GM12878 (cell line): ENCODE results near the gene TMEM223. TPM values are rescaled to one million over a fixed set of nuclear protein-coding genes. Genes with fewer than 3 reads are reported as not detected.
A peak's percentile ranks its signal among the peaks of the same experiment; 100 is the strongest.

Experiments used
- ATAC-seq: fragments of 200-7000 bp; cut with Tn5 transposase; 3 replicates; pipeline ENCODE4 v1.9.1; 2020; ENCODE audit warnings: mild to moderate bottlenecking, moderate library complexity
- BruUV-seq: library from RNA; stranded (reverse); fragments of 400-500 nt; replicated peaks from 2 replicates; lab custom pipeline; 2021; lab: Mats Ljungman, UMichigan
- CTCF ChIA-PET: fragments of 300-600 bp; sonication (Branson Sonifier 250); formaldehyde crosslinking; extraction: SDS; loops from one replicate; lab custom pipeline; 2021; ENCODE audit warnings: inconsistent platforms; lab: Yijun Ruan, JAX
- POLR2A ChIA-PET: fragments of 350-600 bp; formaldehyde crosslinking; extraction: SDS; loops from one replicate; lab custom pipeline; 2021; ENCODE audit warnings: inconsistent platforms; lab: Charles Lee
- RAD21 ChIA-PET: fragments of 300-600 bp; sonication (Branson Sonifier 250); formaldehyde crosslinking; loops from one replicate; lab custom pipeline; 2023; ENCODE audit warnings: antibody characterized with exemption; ENCODE audit not compliant: unreplicated experiment; lab: Charles Lee
- SMC1A ChIA-PET: fragments of 300-600 bp; sonication (Branson Sonifier 250); formaldehyde crosslinking; loops from one replicate; lab custom pipeline; 2023; ENCODE audit not compliant: unreplicated experiment, uncharacterized antibody; lab: Charles Lee
- DNase-seq: peaks from one replicate; pipeline ENCODE4 v3.0.0-alpha.2; 2011; ENCODE audit warnings: low read depth, low spot score
- FAIRE-seq: peaks from 3 replicates; lab custom pipeline; 2011; peaks lifted over from hg19 to GRCh38; lab: Jason Lieb, UNC
- H2AFZ ChIP-seq: 2 replicates; pipeline ENCODE4 v1.6.0; 2011; ENCODE audit warnings: low read depth, low read length, control low read depth; ENCODE audit not compliant: control insufficient read depth
- H3K27ac ChIP-seq: 2 replicates; pipeline ENCODE4 v1.5.1; 2011; ENCODE audit warnings: control low read depth; ENCODE audit not compliant: control insufficient read depth, insufficient read depth
- H3K27me3 ChIP-seq, 2 experiments: replicated peaks in 1 of 2; 2 replicates each; pipeline versions ENCODE4 v1.6.0 to v1.6.1; 2011; ENCODE audit warnings: low read length in 1 of 2; ENCODE audit not compliant: control insufficient read depth in 2 of 2, insufficient read depth in 2 of 2
- H3K36me3 ChIP-seq, 2 experiments: 2 replicates each; pipeline ENCODE4 v1.5.1; 2011; ENCODE audit warnings: low read length in 1 of 2; ENCODE audit not compliant: control insufficient read depth in 2 of 2, insufficient read depth in 2 of 2
- H3K4me1 ChIP-seq: 2 replicates; pipeline ENCODE4 v1.6.1; 2011; ENCODE audit warnings: mild to moderate bottlenecking, low read length, moderate library complexity, mixed read lengths; ENCODE audit not compliant: control insufficient read depth, insufficient read depth
- H3K4me2 ChIP-seq: 2 replicates; pipeline ENCODE4 v1.6.0; 2011; ENCODE audit warnings: control low read depth; ENCODE audit not compliant: control insufficient read depth, insufficient read depth
- H3K4me3 ChIP-seq: fragments of 200-600 bp; sonication (generic); 2 replicates; pipeline ENCODE4 v1.5.1; 2016
- H3K79me2 ChIP-seq: 2 replicates; pipeline ENCODE4 v1.6.0; 2011; ENCODE audit warnings: low read length; ENCODE audit not compliant: control insufficient read depth, insufficient read depth
- H3K9ac ChIP-seq: 2 replicates; pipeline ENCODE4 v1.8.0; 2011; ENCODE audit warnings: low read length, control low read depth, mixed read lengths; ENCODE audit not compliant: control insufficient read depth, insufficient read depth
- H3K9me3 ChIP-seq: replicated peaks from 3 replicates; pipeline ENCODE4 v1.5.1; 2011; ENCODE audit warnings: mild to moderate bottlenecking, low read length; ENCODE audit not compliant: control insufficient read depth, insufficient read depth
- H4K20me1 ChIP-seq: 2 replicates; pipeline ENCODE4 v1.6.0; 2011; ENCODE audit not compliant: control insufficient read depth, insufficient read depth
- POLR2A ChIP-seq: IDR thresholded peaks from 2 replicates; pipeline ENCODE4 v1.6.1; 2011; ENCODE audit warnings: low read depth, mild to moderate bottlenecking, low read length
- WGBS: methylation state at CpG from one replicate; pipeline ENCODE4 v1.1.6; 2016; ENCODE audit warnings: low lambda C conversion rate; ENCODE audit not compliant: insufficient replicate concordance, insufficient coverage; ENCODE audit errors: missing lambda C conversion rate; 5-methylcytosine and 5-hydroxymethylcytosine counted together
- in situ Hi-C: fragments of 300-500 bp; cut with MboI; formaldehyde crosslinking; loops from 9 replicates; pipeline ENCODE4 v1.14.3; 2018; ENCODE audit warnings: mixed read lengths
- intact Hi-C: fragments of 100-400 bp; cut with micrococcal nuclease; formaldehyde crosslinking; loops from one replicate; pipeline ENCODE4 v1.14.2; 2022; ENCODE audit not compliant: unreplicated experiment
- polyA plus RNA-seq, 11 experiments: library from polyadenylated mRNA; depleted of rRNA in 4 of 11; unstranded in 6 of 11; stranded (reverse) in 5 of 11; fragments of >200 nt; fragmentation: Nextera tagmentation in 4 of 11; fragmentation: Illumina TruSeq in 1 of 11; extraction: Ambion mirVana in 4 of 11; extraction: Trizol in 1 of 11; gene quantifications; 1 replicate in 1 of 11; 2 replicates in 10 of 11; pipeline versions ENCODE4 v1.2.1 to v1.2.3, GENCODE V29; 2011 to 2016; ENCODE audit warnings: inconsistent platforms in 2 of 11, missing spikeins in 2 of 11, low read depth in 1 of 11
- total RNA-seq, 4 experiments: library from RNA; depleted of rRNA in 3 of 4; stranded (reverse); fragments of >200 nt in 3 of 4; fragmentation: Illumina TruSeq in 1 of 4; extraction: Trizol in 1 of 4; gene quantifications; 2 replicates each; pipeline versions ENCODE4 v1.2.1 to v1.2.3, GENCODE V29; 2013 to 2021
- TF ChIP-seq, protein P1 (sequence below): IDR thresholded peaks from 2 replicates; pipeline ENCODE4 v1.6.1; 2011; ENCODE audit warnings: borderline replicate concordance, low read depth, mild to moderate bottlenecking, moderate library complexity, low read length; ENCODE audit not compliant: insufficient read depth, poor library complexity, severe bottlenecking
- TF ChIP-seq, protein P2 (sequence below): IDR thresholded peaks from 2 replicates; pipeline ENCODE4 v1.6.1; 2011; ENCODE audit warnings: borderline replicate concordance, low read depth, mild to moderate bottlenecking, moderate library complexity, mixed read lengths, low read length; ENCODE audit not compliant: insufficient read depth; ENCODE audit errors: extremely low read length
- TF ChIP-seq, protein P3 (sequence below): fragments of 450-650 bp; IDR thresholded peaks from 2 replicates; pipeline ENCODE4 v1.6.1; 2016; ENCODE audit warnings: mild to moderate bottlenecking, moderate library complexity, borderline replicate concordance

Gene TMEM223
- total and polyA plus RNA-seq, 10 of the 15 experiments (the other 5 are each of a cell fraction or from before 2014, with no cell fraction given), result 5.3 to 33.2 (median 14.0) TPM

DNA sequence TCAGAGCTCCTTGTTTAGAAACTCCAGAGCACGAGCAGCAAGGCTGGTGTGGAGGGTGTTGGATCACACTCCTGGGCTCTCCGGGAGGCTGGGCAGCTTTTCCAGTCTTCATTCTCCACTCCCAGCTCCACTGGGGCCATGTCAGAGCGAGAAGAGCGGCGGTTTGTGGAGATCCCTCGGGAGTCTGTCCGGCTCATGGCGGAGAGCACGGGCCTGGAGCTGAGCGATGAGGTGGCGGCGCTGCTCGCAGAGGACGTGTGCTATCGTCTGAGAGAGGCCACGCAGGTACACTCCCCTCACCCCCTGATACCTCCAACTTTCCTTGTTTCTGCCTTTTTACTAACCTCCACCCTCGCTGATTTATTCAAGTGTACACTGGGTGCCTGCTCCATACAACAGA is 16.2 kb downstream of the TMEM223 start:
- ChIA-PET SMC1A (interaction anchor here (1.2 to 1.8 kb wide), 3 partner anchors 9 to 106 kb away, joined by 3 to 6 read pairs (median 3); no protein-coding TSS in a partner anchor), CTCF (interaction anchor here (1.3 to 9.6 kb wide), 3 partner anchors 11 to 101 kb away, joined by 3 to 85 read pairs (median 5); partner anchors contain the start of gene TMEM179B), RAD21 (interaction anchor here (0.6 to 0.9 kb wide), 2 partner anchors 11 to 110 kb away, joined by 3 to 4 read pairs; partner anchors contain the start of genes C11orf98, CSKMT and TMEM179B), POLR2A (interaction anchor here (1.0 to 1.6 kb wide), 3 partner anchors 11 to 22 kb away, joined by 3 to 7 read pairs (median 3); partner anchors contain the start of gene ZBTB3)
- Histone ChIP-seq H3K4me2 (no peak overlapping the region), H3K9ac (no peak overlapping the region), H3K9me3 (no peaks in the 10 kb centered on the region), H3K36me3 (peaks cover 4 to 13% of the 10 kb centered on the region in 2 experiments; a peak in 2 of 4 replicates), H3K27me3 (no peaks in the 10 kb centered on the region), H3K79me2 (peaks cover 12% of the 10 kb centered on the region), H3K27ac (no peak overlapping the region), H3K4me1 (peaks cover 8% of the 10 kb centered on the region), H2AFZ (no peak overlapping the region), H4K20me1 (no peaks in the 10 kb centered on the region), H3K4me3 (no peak overlapping the region)
- 92% methylated on average over 17 of the region's 17 CpGs for WGBS
- in situ Hi-C loops, result no loop called here
- intact Hi-C loops, result no loop called here
- no TSS peak for BruUV-seq
- no peak for ATAC-seq
- no peak for TF ChIP-seq POLR2A
- TF ChIP-seq, protein P1, sequence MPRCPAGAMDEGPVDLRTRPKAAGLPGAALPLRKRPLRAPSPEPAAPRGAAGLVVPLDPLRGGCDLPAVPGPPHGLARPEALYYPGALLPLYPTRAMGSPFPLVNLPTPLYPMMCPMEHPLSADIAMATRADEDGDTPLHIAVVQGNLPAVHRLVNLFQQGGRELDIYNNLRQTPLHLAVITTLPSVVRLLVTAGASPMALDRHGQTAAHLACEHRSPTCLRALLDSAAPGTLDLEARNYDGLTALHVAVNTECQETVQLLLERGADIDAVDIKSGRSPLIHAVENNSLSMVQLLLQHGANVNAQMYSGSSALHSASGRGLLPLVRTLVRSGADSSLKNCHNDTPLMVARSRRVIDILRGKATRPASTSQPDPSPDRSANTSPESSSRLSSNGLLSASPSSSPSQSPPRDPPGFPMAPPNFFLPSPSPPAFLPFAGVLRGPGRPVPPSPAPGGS, result peak; percentile 18
- DNase-seq, result no peak
- no peak for FAIRE-seq

DNA sequence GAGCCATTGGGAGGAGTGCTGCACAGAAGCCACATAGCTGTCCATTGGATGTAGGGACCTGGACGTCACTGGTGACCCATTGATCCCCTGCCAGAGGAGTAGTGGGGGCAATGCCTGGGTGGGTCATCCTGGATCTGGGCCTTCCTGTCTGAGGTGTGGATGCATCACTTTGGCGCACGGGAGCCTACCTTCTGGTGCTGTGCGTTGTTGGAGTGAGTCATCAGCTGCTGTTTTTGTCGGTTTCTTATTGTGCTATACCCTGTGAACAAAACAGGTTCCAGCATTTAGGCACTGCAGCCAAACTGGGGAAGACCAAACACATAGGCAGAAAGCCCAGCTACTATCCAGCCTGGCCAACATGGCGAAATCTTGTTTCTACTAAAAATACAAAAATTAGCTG is 17.4 kb downstream of the TMEM223 start:
- FAIRE-seq (no peak), DNase-seq (no peak), ATAC-seq (no peak)
- H3K27me3 ChIP-seq, result no peaks in the 10 kb centered on the region
- no TSS peak for BruUV-seq
- no peak overlapping the region for H3K4me2 ChIP-seq
- peaks cover 17% of the 10 kb centered on the region for H3K4me1 ChIP-seq
- ChIA-PET CTCF (interaction anchor here (1.0 to 9.6 kb wide), 3 partner anchors 12 to 89 kb away, joined by 4 to 85 read pairs (median 5); partner anchors contain the start of genes POLR2G and TMEM179B), RAD21 (interaction anchor here (0.7 to 0.9 kb wide), 2 partner anchors 17 to 93 kb away, joined by 3 to 4 read pairs; no protein-coding TSS in a partner anchor), POLR2A (interaction anchor here (0.7 to 1.6 kb wide), 6 partner anchors 8 to 153 kb away, joined by 3 to 7 read pairs (median 4); partner anchors contain the start of gene B3GAT3), SMC1A (interaction anchor here (1.2 to 4.8 kb wide), 4 partner anchors 10 to 107 kb away, joined by 3 to 22 read pairs (median 4); partner anchors contain the start of gene POLR2G)
- no peaks in the 10 kb centered on the region for H4K20me1 ChIP-seq
- intact Hi-C loops, result loop anchor here (5.0 kb wide), 1 partner anchor 47 kb away; the partner anchor contains the start of genes HNRNPUL2 and TTC9C
- peaks cover 4 to 13% of the 10 kb centered on the region in 2 experiments; a peak in 2 of 4 replicates for H3K36me3 ChIP-seq
- no peak overlapping the region for H3K27ac ChIP-seq
- H3K79me2 ChIP-seq, result peaks cover 12% of the 10 kb centered on the region
- H3K4me3 ChIP-seq, result no peak overlapping the region
- 87% methylated on average over 6 of the region's 6 CpGs for WGBS
- in situ Hi-C loops, result no loop called here
- TF ChIP-seq, protein P2, sequence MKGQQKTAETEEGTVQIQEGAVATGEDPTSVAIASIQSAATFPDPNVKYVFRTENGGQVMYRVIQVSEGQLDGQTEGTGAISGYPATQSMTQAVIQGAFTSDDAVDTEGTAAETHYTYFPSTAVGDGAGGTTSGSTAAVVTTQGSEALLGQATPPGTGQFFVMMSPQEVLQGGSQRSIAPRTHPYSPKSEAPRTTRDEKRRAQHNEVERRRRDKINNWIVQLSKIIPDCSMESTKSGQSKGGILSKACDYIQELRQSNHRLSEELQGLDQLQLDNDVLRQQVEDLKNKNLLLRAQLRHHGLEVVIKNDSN, result no peak
- TF ChIP-seq, protein P3, sequence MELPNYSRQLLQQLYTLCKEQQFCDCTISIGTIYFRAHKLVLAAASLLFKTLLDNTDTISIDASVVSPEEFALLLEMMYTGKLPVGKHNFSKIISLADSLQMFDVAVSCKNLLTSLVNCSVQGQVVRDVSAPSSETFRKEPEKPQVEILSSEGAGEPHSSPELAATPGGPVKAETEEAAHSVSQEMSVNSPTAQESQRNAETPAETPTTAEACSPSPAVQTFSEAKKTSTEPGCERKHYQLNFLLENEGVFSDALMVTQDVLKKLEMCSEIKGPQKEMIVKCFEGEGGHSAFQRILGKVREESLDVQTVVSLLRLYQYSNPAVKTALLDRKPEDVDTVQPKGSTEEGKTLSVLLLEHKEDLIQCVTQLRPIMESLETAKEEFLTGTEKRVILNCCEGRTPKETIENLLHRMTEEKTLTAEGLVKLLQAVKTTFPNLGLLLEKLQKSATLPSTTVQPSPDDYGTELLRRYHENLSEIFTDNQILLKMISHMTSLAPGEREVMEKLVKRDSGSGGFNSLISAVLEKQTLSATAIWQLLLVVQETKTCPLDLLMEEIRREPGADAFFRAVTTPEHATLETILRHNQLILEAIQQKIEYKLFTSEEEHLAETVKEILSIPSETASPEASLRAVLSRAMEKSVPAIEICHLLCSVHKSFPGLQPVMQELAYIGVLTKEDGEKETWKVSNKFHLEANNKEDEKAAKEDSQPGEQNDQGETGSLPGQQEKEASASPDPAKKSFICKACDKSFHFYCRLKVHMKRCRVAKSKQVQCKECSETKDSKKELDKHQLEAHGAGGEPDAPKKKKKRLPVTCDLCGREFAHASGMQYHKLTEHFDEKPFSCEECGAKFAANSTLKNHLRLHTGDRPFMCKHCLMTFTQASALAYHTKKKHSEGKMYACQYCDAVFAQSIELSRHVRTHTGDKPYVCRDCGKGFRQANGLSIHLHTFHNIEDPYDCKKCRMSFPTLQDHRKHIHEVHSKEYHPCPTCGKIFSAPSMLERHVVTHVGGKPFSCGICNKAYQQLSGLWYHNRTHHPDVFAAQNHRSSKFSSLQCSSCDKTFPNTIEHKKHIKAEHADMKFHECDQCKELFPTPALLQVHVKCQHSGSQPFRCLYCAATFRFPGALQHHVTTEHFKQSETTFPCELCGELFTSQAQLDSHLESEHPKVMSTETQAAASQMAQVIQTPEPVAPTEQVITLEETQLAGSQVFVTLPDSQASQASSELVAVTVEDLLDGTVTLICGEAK, result no peak
- H3K9ac ChIP-seq, result no peak overlapping the region
- H2AFZ ChIP-seq, result no peak overlapping the region
- H3K9me3 ChIP-seq, result no peaks in the 10 kb centered on the region
